OCI-LY3 (cell line): ENCODE results near the gene RRN3.
"Not testable (repeated sequence)": the region's sequence is repeated elsewhere in the genome, so short reads cannot be mapped to it uniquely, and the experiment has no call there.

Experiments used
- EZH2phosphoT487 ChIP-seq: fragments of 200-600 bp; shearing (Covaris generic); IDR thresholded peaks from 2 replicates; pipeline ENCODE4 v1.6.1; 2018; ENCODE audit warnings: antibody characterized with exemption, mixed run types, low read depth
- TF ChIP-seq, protein P1 (sequence below): fragments of 200-600, 300-600 bp; sonication (generic); IDR thresholded peaks from 2 replicates; pipeline ENCODE4 v1.5.1; 2014; ENCODE audit warnings: antibody characterized with exemption, low read length, low read depth

- TF ChIP-seq, protein P1, sequence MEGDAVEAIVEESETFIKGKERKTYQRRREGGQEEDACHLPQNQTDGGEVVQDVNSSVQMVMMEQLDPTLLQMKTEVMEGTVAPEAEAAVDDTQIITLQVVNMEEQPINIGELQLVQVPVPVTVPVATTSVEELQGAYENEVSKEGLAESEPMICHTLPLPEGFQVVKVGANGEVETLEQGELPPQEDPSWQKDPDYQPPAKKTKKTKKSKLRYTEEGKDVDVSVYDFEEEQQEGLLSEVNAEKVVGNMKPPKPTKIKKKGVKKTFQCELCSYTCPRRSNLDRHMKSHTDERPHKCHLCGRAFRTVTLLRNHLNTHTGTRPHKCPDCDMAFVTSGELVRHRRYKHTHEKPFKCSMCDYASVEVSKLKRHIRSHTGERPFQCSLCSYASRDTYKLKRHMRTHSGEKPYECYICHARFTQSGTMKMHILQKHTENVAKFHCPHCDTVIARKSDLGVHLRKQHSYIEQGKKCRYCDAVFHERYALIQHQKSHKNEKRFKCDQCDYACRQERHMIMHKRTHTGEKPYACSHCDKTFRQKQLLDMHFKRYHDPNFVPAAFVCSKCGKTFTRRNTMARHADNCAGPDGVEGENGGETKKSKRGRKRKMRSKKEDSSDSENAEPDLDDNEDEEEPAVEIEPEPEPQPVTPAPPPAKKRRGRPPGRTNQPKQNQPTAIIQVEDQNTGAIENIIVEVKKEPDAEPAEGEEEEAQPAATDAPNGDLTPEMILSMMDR: not testable (repeated sequence)
- TF ChIP-seq EZH2phosphoT487: not testable (repeated sequence)
These were observed 69.2 kb downstream of the RRN3 start for GRCh38 chr16:15024858-15025199.
